Measurements from ENCODE around the gene ZBTB18. TPM values are rescaled to one million over a fixed set of nuclear protein-coding genes. Genes with fewer than 3 reads are reported as not detected.

Gene ZBTB18
- total and polyA plus RNA-seq, 2 donors (not counting 1 experiment from before 2014, with no cell fraction given), result 38.4 to 130 TPM

GRCh38 chr1:244052016-244052727, 1.1 kb downstream of the ZBTB18 start:
- peaks cover 36% of the 10 kb centered on the region for H4K20me1 ChIP-seq (ENCODE audit: control insufficient read depth, insufficient read depth, low read length, poor library complexity, severe bottlenecking)
- WGBS (ENCODE audit: insufficient coverage), result 38% methylated on average over 1 of the region's 5 CpGs
- peak overlapping the region in 4 of 5 experiments; percentile 15 to 100 (median 38) for H3K4me3 ChIP-seq (ENCODE audit: control extremely low read depth in 1 of 5, extremely low read depth in 1 of 5, insufficient read depth in 1 of 5, low read depth in 2 of 5, low read length in 4 of 5)
- Mint-ChIP-seq H3K4me1 (peaks cover 16% of the 10 kb centered on the region), H3K9me3 (ENCODE audit: insufficient read depth) (no peaks in the 10 kb centered on the region), H3K4me3 (no peak overlapping the region), H3K27ac (no peak overlapping the region), H3K27me3 (no peaks in the 10 kb centered on the region)
- peaks cover 74% of the 10 kb centered on the region for H3K79me2 ChIP-seq (ENCODE audit: control insufficient read depth, insufficient read depth, low read length)
- CTCF ChIA-PET, result interaction anchor here (0.9 to 2.7 kb wide), 5 partner anchors 9 to 709 kb away, joined by 3 to 10 read pairs (median 8); no protein-coding TSS in a partner anchor
- H3K27ac ChIP-seq (ENCODE audit: low read length in 2 of 2), result peak overlapping the region; percentile 42 to 97
- TF ChIP-seq EZH2 (IDR thresholded peaks at IDR 0.05; ENCODE audit: borderline replicate concordance, insufficient read depth, low read depth, low read length, poor library complexity, severe bottlenecking) (no peak), CTCF (IDR thresholded peaks at IDR 0.05) (no peak)
- peak; percentile 39 for DNase-seq
- no peak overlapping the region for H2AFZ ChIP-seq (ENCODE audit: insufficient read depth, low read depth, low read length, poor library complexity, severe bottlenecking)
- intact Hi-C loops (cut with micrococcal nuclease), result loop anchor here (5.0 to 10.0 kb wide), 2 partner anchors 53 to 325 kb away; no protein-coding TSS in a partner anchor
- peak overlapping the region; percentile 99 for H3K9ac ChIP-seq (ENCODE audit: low read length)
- POLR2A ChIA-PET, result interaction anchor here (0.7 to 1.2 kb wide), 3 partner anchors 17 to 25 kb away, joined by 3 to 4 read pairs (median 3); no protein-coding TSS in a partner anchor
- peaks cover 29 to 38% of the 10 kb centered on the region in 2 donors for H3K4me1 ChIP-seq (ENCODE audit: control insufficient read depth in 2 of 2, insufficient read depth in 2 of 2, low read length in 2 of 2)
- peaks cover 0 to 29% of the 10 kb centered on the region in 2 experiments for H3K36me3 ChIP-seq (replicated peaks in 1 of 2; ENCODE audit: control extremely low read depth in 1 of 2, control insufficient read depth in 1 of 2, extremely low read depth in 1 of 2, insufficient read depth in 2 of 2, low read length in 1 of 2)
- no peak for ATAC-seq (ENCODE audit: low read depth)
- no peaks in the 10 kb centered on the region for H3K9me3 ChIP-seq (ENCODE audit: control extremely low read depth in 1 of 3, control insufficient read depth in 2 of 3, insufficient read depth in 1 of 3, low read length in 2 of 3)
- peak overlapping the region; percentile 88 for H3K4me2 ChIP-seq (replicated peaks; ENCODE audit: low read depth, low read length, poor library complexity, severe bottlenecking)
- H3K27me3 ChIP-seq (replicated peaks in 1 of 4; ENCODE audit: control extremely low read depth in 1 of 4, control insufficient read depth in 3 of 4, insufficient read depth in 4 of 4, low read length in 3 of 4), result no peaks in the 10 kb centered on the region

Measured in B cell (primary cell).